Smooth muscle cell (in vitro differentiated cells): ENCODE results near the gene RPL7L1. TPM values are rescaled to one million over a fixed set of nuclear protein-coding genes. Genes with fewer than 3 reads are reported as not detected.

Experiments
- DNase-seq: peaks from one replicate; lab custom pipeline; 2025; ENCODE audit not compliant: unreplicated experiment; lab: John Stamatoyannopoulos, UW
- H2AFZ ChIP-seq: fragments of 200-600 bp; sonication (generic); 2 replicates; pipeline ENCODE4 v1.6.0; 2016; ENCODE audit warnings: antibody characterized with exemption, low read depth, mild to moderate bottlenecking
- H3F3A ChIP-seq: fragments of 200-600 bp; sonication (generic); 2 replicates; pipeline ENCODE4 v1.6.0; 2017; ENCODE audit warnings: antibody characterized with exemption, low read depth
- H3K27ac ChIP-seq: fragments of 200-600 bp; sonication (generic); 2 replicates; pipeline ENCODE4 v1.5.1; 2016; ENCODE audit warnings: low read depth, mild to moderate bottlenecking
- H3K27me3 ChIP-seq: fragments of 200-600 bp; sonication (generic); 2 replicates; pipeline ENCODE4 v1.6.1; 2016; ENCODE audit warnings: low read depth, mild to moderate bottlenecking
- H3K36me3 ChIP-seq: fragments of 200-600 bp; sonication (generic); 2 replicates; pipeline ENCODE4 v1.5.1; 2016; ENCODE audit warnings: low read depth
- H3K4me1 ChIP-seq: fragments of 200-600 bp; sonication (generic); 2 replicates; pipeline ENCODE4 v1.5.1; 2016; ENCODE audit warnings: low read depth
- H3K4me2 ChIP-seq: fragments of 200-600 bp; sonication (generic); 2 replicates; pipeline ENCODE4 v1.6.0; 2016; ENCODE audit warnings: mild to moderate bottlenecking
- H3K4me3 ChIP-seq: fragments of 200-600 bp; sonication (generic); 2 replicates; pipeline ENCODE4 v1.5.1; 2016; ENCODE audit warnings: mild to moderate bottlenecking
- H3K79me2 ChIP-seq: fragments of 200-600 bp; sonication (generic); 2 replicates; pipeline ENCODE4 v1.6.0; 2016; ENCODE audit warnings: low read depth, mild to moderate bottlenecking
- H3K9ac ChIP-seq: fragments of 200-600 bp; sonication (generic); 2 replicates; pipeline ENCODE4 v1.6.0; 2016; ENCODE audit warnings: low read depth
- H3K9me3 ChIP-seq: fragments of 200-600 bp; sonication (generic); replicated peaks from 2 replicates; pipeline ENCODE4 v1.5.1; 2016; ENCODE audit warnings: low read depth
- H4K20me1 ChIP-seq: fragments of 200-600 bp; sonication (generic); 2 replicates; pipeline ENCODE4 v1.6.0; 2016; ENCODE audit warnings: low read depth
- CTCF ChIP-seq: fragments of 200-600 bp; sonication (generic); IDR thresholded peaks from 2 replicates; pipeline ENCODE4 v1.5.1; 2017; ENCODE audit warnings: borderline replicate concordance, mild to moderate bottlenecking, antibody characterized with exemption; ENCODE audit not compliant: insufficient read depth, poor library complexity, severe bottlenecking
- WGBS: methylation state at CpG from one replicate; pipeline ENCODE4 v1.1.7; 2016; ENCODE audit warnings: low lambda C conversion rate; 5-methylcytosine and 5-hydroxymethylcytosine counted together
- polyA plus RNA-seq: library from polyadenylated mRNA; unstranded; fragments of >200 nt; fragmentation: Nextera tagmentation; extraction: Ambion mirVana; gene quantifications from 2 replicates; pipeline ENCODE4 v1.2.1, GENCODE V29; 2016
- total RNA-seq: library from RNA; depleted of rRNA; stranded (reverse); fragments of >200 nt; gene quantifications from 2 replicates; pipeline ENCODE4 v1.2.3, GENCODE V29; 2014

Gene RPL7L1
- total and polyA plus RNA-seq, 2 experiments from 2014 or later, result 51.7 to 64.0 TPM

- WGBS, result 73% methylated on average over 4 of the region's 4 CpGs
- no peak overlapping the region for H3K27ac ChIP-seq
- H2AFZ ChIP-seq, result no peak overlapping the region
- no peaks in the 10 kb centered on the region for H3K79me2 ChIP-seq
- H3K4me3 ChIP-seq, result no peak overlapping the region
- no peak overlapping the region for H3K4me2 ChIP-seq
- H4K20me1 ChIP-seq, result no peaks in the 10 kb centered on the region
- no peaks in the 10 kb centered on the region for H3K27me3 ChIP-seq
- H3K9ac ChIP-seq, result no peak overlapping the region
- H3K36me3 ChIP-seq, result no peaks in the 10 kb centered on the region
- H3F3A ChIP-seq, result peaks cover 4% of the 10 kb centered on the region
- no peak for DNase-seq
- H3K9me3 ChIP-seq, result no peaks in the 10 kb centered on the region
- H3K4me1 ChIP-seq, result no peaks in the 10 kb centered on the region
- TF ChIP-seq CTCF, result no peak
Measured at GRCh38 chr6:42914546-42914945, 35.1 kb downstream of the RPL7L1 start.

GRCh38 chr6:42915732-42916131 is 36.3 kb downstream of the RPL7L1 start, which contains the start of gene PTCRA:
TSS of gene PTCRA (plus strand) at chr6:42916053. CDS start at chr6:42916070, 17 bp downstream.
- H3K4me2 ChIP-seq, result no peak within 1 kb of the TSS
- 84% methylated on average over 10 of the region's 10 CpGs for WGBS
- no peak within 1 kb of the TSS for H3K9ac ChIP-seq

GRCh38 chr6:42916288-42916687 is 36.9 kb downstream of the RPL7L1 start:
- H3K4me2 ChIP-seq, result no peak overlapping the region
- no peak overlapping the region for H3K9ac ChIP-seq
- no peak overlapping the region for H3K4me3 ChIP-seq
- H3K79me2 ChIP-seq, result no peaks in the 10 kb centered on the region
- peaks cover under 1% of the 10 kb centered on the region for H3F3A ChIP-seq
- 92% methylated on average over 1 of the region's 1 CpG for WGBS
- H3K27me3 ChIP-seq, result no peaks in the 10 kb centered on the region
- H3K9me3 ChIP-seq, result no peaks in the 10 kb centered on the region
- TF ChIP-seq CTCF, result no peak
- no peak for DNase-seq
- no peak overlapping the region for H2AFZ ChIP-seq
- no peaks in the 10 kb centered on the region for H4K20me1 ChIP-seq
- no peaks in the 10 kb centered on the region for H3K4me1 ChIP-seq
- H3K27ac ChIP-seq, result no peak overlapping the region
- no peaks in the 10 kb centered on the region for H3K36me3 ChIP-seq

More at GRCh38 chr6:42915732-42916131, 36.3 kb downstream of the RPL7L1 start, which contains the start of gene PTCRA:
- Histone ChIP-seq H3K79me2 (no peaks in the 10 kb centered on the region), H3F3A (peaks cover 4% of the 10 kb centered on the region), H3K27ac (no peak within 1 kb of the TSS), H3K9me3 (no peaks in the 10 kb centered on the region), H3K4me3 (no peak within 1 kb of the TSS), H3K36me3 (no peaks in the 10 kb centered on the region), H3K4me1 (no peaks in the 10 kb centered on the region), H2AFZ (no peak within 1 kb of the TSS), H3K27me3 (no peaks in the 10 kb centered on the region), H4K20me1 (no peaks in the 10 kb centered on the region)
- no peak for TF ChIP-seq CTCF
- DNase-seq, result no peak

GRCh38 chr6:42921801-42922200 is 42.4 kb downstream of the RPL7L1 start:
- no peak overlapping the region for H3K4me3 ChIP-seq
- H2AFZ ChIP-seq, result no peak overlapping the region
- no peaks in the 10 kb centered on the region for H3K4me1 ChIP-seq
- TF ChIP-seq CTCF, result no peak
- H3K9me3 ChIP-seq, result no peaks in the 10 kb centered on the region
- WGBS, result 87% methylated on average over 6 of the region's 6 CpGs
- no peaks in the 10 kb centered on the region for H3K79me2 ChIP-seq
- H3K9ac ChIP-seq, result no peak overlapping the region
- no peak for DNase-seq
- no peak overlapping the region for H3K27ac ChIP-seq
- no peak overlapping the region for H3K4me2 ChIP-seq
- no peaks in the 10 kb centered on the region for H3K36me3 ChIP-seq
- H3K27me3 ChIP-seq, result no peaks in the 10 kb centered on the region
- H4K20me1 ChIP-seq, result no peaks in the 10 kb centered on the region
- no peaks in the 10 kb centered on the region for H3F3A ChIP-seq
